Measurements from ENCODE around the gene RERE. TPM values are rescaled to one million over a fixed set of nuclear protein-coding genes. Genes with fewer than 3 reads are reported as not detected.

RERE gene
- total and polyA plus RNA-seq, 12 donors, result 33.4 to 146 (median 72.7) TPM

- WGBS, 4 donors, result 94 to 96% (median 95%) methylated on average over 4 of the region's 4 CpGs
Observed at GRCh38 chr1:8682573-8682972, 134.9 kb downstream of the RERE start.

GRCh38 chr1:8681911-8682310 is 135.5 kb downstream of the RERE start:
- Histone ChIP-seq H3K36me3 (replicated peaks in 1 of 2) (no peaks in the 10 kb centered on the region), H3K9me3 (replicated peaks in 1 of 3) (no peaks in the 10 kb centered on the region), H3K27me3 (no peaks in the 10 kb centered on the region), H3K4me3 (no peak overlapping the region), H3K27ac (no peak overlapping the region), H3K4me1 (replicated peaks in 1 of 2) (peaks cover 0 to 27% of the 10 kb centered on the region in 2 donors)
- WGBS, 4 donors, result 89 to 100% (median 92%) methylated on average over 1 of the region's 1 CpG
- DNase-seq, result no peak
- no peak for TF ChIP-seq POLR2A (IDR thresholded peaks at IDR 0.05)
- TF ChIP-seq, protein P1, sequence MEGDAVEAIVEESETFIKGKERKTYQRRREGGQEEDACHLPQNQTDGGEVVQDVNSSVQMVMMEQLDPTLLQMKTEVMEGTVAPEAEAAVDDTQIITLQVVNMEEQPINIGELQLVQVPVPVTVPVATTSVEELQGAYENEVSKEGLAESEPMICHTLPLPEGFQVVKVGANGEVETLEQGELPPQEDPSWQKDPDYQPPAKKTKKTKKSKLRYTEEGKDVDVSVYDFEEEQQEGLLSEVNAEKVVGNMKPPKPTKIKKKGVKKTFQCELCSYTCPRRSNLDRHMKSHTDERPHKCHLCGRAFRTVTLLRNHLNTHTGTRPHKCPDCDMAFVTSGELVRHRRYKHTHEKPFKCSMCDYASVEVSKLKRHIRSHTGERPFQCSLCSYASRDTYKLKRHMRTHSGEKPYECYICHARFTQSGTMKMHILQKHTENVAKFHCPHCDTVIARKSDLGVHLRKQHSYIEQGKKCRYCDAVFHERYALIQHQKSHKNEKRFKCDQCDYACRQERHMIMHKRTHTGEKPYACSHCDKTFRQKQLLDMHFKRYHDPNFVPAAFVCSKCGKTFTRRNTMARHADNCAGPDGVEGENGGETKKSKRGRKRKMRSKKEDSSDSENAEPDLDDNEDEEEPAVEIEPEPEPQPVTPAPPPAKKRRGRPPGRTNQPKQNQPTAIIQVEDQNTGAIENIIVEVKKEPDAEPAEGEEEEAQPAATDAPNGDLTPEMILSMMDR (IDR thresholded peaks at IDR 0.05), result no peak
- intact Hi-C loops (cut with DNase I), result no loop called here

More at GRCh38 chr1:8682573-8682972, 134.9 kb downstream of the RERE start:
- Histone ChIP-seq H3K4me1 (replicated peaks in 1 of 2) (peaks cover 0 to 34% of the 10 kb centered on the region in 2 donors), H3K36me3 (replicated peaks in 1 of 2) (no peaks in the 10 kb centered on the region), H3K27ac (no peak overlapping the region), H3K9me3 (replicated peaks in 1 of 3) (no peaks in the 10 kb centered on the region), H3K4me3 (no peak overlapping the region), H3K27me3 (no peaks in the 10 kb centered on the region)
- TF ChIP-seq, protein P1 (IDR thresholded peaks at IDR 0.05), result no peak
- no peak for TF ChIP-seq POLR2A (IDR thresholded peaks at IDR 0.05)
- DNase-seq, result no peak
- intact Hi-C loops (cut with DNase I), result no loop called here

GRCh38 chr1:8680664-8681650 is 136.5 kb downstream of the RERE start:
- H3K27me3 ChIP-seq, result no peaks in the 10 kb centered on the region
- intact Hi-C loops (cut with DNase I), result no loop called here
- TF ChIP-seq, protein P1 (IDR thresholded peaks at IDR 0.05), result no peak
- TF ChIP-seq POLR2A (IDR thresholded peaks at IDR 0.05), result no peak
- H3K9me3 ChIP-seq (replicated peaks in 1 of 3), result no peaks in the 10 kb centered on the region
- H3K4me1 ChIP-seq (replicated peaks in 1 of 2), result peaks cover 0 to 27% of the 10 kb centered on the region in 2 donors
- H3K27ac ChIP-seq, result no peak overlapping the region
- no peaks in the 10 kb centered on the region for H3K36me3 ChIP-seq (replicated peaks in 1 of 2)
- peak overlapping the region in 1 of 4 donors; percentile 24 for H3K4me3 ChIP-seq
- no peak for DNase-seq
- WGBS, 4 donors, result 62 to 73% (median 66%) methylated on average over 14 of the region's 14 CpGs

- H3K4me1 ChIP-seq (replicated peaks in 1 of 2), result peaks cover 0 to 31% of the 10 kb centered on the region in 2 donors
Observed at GRCh38 chr1:8679929-8680663, 137.3 kb downstream of the RERE start.

More at GRCh38 chr1:8679929-8680663, 137.3 kb downstream of the RERE start:
- WGBS, 4 donors, result 78 to 83% (median 80%) methylated on average over 7 of the region's 7 CpGs
- Histone ChIP-seq H3K36me3 (replicated peaks in 1 of 2) (no peaks in the 10 kb centered on the region), H3K9me3 (replicated peaks in 1 of 3) (no peaks in the 10 kb centered on the region), H3K27ac (no peak overlapping the region), H3K27me3 (no peaks in the 10 kb centered on the region), H3K4me3 (no peak overlapping the region)
- no peak for DNase-seq
- intact Hi-C loops (cut with DNase I), result no loop called here
- TF ChIP-seq, protein P1 (IDR thresholded peaks at IDR 0.05), result no peak
- no peak for TF ChIP-seq POLR2A (IDR thresholded peaks at IDR 0.05)

Measured in adrenal gland (tissue), 12 donors.